IMR-90 (cell line): Measurements from ENCODE around the gene CTDSP1.

ENCODE experiments used
- CEBPB ChIP-seq: IDR thresholded peaks from 2 replicates; pipeline ENCODE4 v1.6.1; 2012; ENCODE audit warnings: low read depth, low read length, improper control_type of control experiment
- CTCF ChIP-seq: conservative IDR thresholded peaks from 2 replicates; pipeline ENCODE4 v1.5.1; 2012; ENCODE audit warnings: mild to moderate bottlenecking, low read depth, low read length, improper control_type of control experiment
- USF2 ChIP-seq: fragments of 150-350 bp; IDR thresholded peaks from 2 replicates; pipeline ENCODE4 v1.6.1; 2017; ENCODE audit warnings: mild to moderate bottlenecking, antibody characterized with exemption, low read length, low read depth

GRCh38 chr2:218364196-218364595 is 35.5 kb upstream of the CTDSP1 start:
- TF ChIP-seq CTCF (no peak), USF2 (no peak), CEBPB (no peak)
